Measurements from ENCODE around the gene PLCG1. TPM values are rescaled to one million over a fixed set of nuclear protein-coding genes. Genes with fewer than 3 reads are reported as not detected.

PLCG1 gene
- total and polyA plus RNA-seq, 2 of the 8 experiments (the other 6 are each of a cell fraction or from before 2014, with no cell fraction given), result 103 to 154 TPM

DNA sequence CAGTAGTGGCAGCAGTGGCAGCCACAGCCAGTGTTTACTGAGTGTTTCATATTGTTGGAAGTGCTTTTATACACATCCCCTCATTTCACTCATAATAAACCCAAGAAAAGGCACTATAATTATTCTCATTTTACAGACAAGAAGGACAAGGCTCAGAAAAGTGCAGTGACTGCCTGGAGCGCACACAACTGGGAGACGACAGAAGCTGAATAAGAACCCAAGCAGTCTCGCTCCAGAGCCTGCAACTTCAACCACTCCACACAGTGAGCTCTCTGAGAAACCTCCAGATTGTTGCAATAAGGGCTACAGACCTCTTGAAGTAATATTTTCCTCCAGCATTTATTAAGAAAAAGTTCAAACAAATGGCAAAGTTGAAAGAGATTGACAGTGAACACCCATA, 76.9 kb downstream of the PLCG1 start (continued):
- TF ChIP-seq, protein P1, sequence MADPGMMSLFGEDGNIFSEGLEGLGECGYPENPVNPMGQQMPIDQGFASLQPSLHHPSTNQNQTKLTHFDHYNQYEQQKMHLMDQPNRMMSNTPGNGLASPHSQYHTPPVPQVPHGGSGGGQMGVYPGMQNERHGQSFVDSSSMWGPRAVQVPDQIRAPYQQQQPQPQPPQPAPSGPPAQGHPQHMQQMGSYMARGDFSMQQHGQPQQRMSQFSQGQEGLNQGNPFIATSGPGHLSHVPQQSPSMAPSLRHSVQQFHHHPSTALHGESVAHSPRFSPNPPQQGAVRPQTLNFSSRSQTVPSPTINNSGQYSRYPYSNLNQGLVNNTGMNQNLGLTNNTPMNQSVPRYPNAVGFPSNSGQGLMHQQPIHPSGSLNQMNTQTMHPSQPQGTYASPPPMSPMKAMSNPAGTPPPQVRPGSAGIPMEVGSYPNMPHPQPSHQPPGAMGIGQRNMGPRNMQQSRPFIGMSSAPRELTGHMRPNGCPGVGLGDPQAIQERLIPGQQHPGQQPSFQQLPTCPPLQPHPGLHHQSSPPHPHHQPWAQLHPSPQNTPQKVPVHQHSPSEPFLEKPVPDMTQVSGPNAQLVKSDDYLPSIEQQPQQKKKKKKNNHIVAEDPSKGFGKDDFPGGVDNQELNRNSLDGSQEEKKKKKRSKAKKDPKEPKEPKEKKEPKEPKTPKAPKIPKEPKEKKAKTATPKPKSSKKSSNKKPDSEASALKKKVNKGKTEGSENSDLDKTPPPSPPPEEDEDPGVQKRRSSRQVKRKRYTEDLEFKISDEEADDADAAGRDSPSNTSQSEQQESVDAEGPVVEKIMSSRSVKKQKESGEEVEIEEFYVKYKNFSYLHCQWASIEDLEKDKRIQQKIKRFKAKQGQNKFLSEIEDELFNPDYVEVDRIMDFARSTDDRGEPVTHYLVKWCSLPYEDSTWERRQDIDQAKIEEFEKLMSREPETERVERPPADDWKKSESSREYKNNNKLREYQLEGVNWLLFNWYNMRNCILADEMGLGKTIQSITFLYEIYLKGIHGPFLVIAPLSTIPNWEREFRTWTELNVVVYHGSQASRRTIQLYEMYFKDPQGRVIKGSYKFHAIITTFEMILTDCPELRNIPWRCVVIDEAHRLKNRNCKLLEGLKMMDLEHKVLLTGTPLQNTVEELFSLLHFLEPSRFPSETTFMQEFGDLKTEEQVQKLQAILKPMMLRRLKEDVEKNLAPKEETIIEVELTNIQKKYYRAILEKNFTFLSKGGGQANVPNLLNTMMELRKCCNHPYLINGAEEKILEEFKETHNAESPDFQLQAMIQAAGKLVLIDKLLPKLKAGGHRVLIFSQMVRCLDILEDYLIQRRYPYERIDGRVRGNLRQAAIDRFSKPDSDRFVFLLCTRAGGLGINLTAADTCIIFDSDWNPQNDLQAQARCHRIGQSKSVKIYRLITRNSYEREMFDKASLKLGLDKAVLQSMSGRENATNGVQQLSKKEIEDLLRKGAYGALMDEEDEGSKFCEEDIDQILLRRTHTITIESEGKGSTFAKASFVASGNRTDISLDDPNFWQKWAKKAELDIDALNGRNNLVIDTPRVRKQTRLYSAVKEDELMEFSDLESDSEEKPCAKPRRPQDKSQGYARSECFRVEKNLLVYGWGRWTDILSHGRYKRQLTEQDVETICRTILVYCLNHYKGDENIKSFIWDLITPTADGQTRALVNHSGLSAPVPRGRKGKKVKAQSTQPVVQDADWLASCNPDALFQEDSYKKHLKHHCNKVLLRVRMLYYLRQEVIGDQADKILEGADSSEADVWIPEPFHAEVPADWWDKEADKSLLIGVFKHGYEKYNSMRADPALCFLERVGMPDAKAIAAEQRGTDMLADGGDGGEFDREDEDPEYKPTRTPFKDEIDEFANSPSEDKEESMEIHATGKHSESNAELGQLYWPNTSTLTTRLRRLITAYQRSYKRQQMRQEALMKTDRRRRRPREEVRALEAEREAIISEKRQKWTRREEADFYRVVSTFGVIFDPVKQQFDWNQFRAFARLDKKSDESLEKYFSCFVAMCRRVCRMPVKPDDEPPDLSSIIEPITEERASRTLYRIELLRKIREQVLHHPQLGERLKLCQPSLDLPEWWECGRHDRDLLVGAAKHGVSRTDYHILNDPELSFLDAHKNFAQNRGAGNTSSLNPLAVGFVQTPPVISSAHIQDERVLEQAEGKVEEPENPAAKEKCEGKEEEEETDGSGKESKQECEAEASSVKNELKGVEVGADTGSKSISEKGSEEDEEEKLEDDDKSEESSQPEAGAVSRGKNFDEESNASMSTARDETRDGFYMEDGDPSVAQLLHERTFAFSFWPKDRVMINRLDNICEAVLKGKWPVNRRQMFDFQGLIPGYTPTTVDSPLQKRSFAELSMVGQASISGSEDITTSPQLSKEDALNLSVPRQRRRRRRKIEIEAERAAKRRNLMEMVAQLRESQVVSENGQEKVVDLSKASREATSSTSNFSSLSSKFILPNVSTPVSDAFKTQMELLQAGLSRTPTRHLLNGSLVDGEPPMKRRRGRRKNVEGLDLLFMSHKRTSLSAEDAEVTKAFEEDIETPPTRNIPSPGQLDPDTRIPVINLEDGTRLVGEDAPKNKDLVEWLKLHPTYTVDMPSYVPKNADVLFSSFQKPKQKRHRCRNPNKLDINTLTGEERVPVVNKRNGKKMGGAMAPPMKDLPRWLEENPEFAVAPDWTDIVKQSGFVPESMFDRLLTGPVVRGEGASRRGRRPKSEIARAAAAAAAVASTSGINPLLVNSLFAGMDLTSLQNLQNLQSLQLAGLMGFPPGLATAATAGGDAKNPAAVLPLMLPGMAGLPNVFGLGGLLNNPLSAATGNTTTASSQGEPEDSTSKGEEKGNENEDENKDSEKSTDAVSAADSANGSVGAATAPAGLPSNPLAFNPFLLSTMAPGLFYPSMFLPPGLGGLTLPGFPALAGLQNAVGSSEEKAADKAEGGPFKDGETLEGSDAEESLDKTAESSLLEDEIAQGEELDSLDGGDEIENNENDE (IDR thresholded peaks at IDR 0.05; ENCODE audit: insufficient replicate concordance, low read length), result no peak
- TF ChIP-seq SP2 (IDR thresholded peaks at IDR 0.05; ENCODE audit: low read length) (no peak), TBP (IDR thresholded peaks at IDR 0.05; ENCODE audit: low read depth, low read length) (no peak)
